NCI-H2081 (cell line): ENCODE data around the gene NRAP.

Experiments
- DNase-seq, 2 experiments: peaks; one replicate each; lab custom pipeline; 2025; lab: John Stamatoyannopoulos, UW

NRAP gene

GRCh38 chr10:113605268-113605978 is 58.4 kb downstream of the NRAP start:
- no peak for DNase-seq

GRCh38 chr10:113604572-113604971 is 59.3 kb downstream of the NRAP start:
- DNase-seq, result no peak

GRCh38 chr10:113603057-113603777 is 60.6 kb downstream of the NRAP start:
- no peak for DNase-seq

- no peak for DNase-seq
These were observed 63.3 kb downstream of the NRAP start for GRCh38 chr10:113600569-113600968.

GRCh38 chr10:113594652-113595051 is 69.2 kb downstream of the NRAP start:
- DNase-seq, result no peak

- DNase-seq, result no peak
These were observed 71.5 kb downstream of the NRAP start for GRCh38 chr10:113592380-113592779.

GRCh38 chr10:113590581-113590980 is 73.3 kb downstream of the NRAP start:
- DNase-seq, result no peak

GRCh38 chr10:113589201-113589770 is 74.6 kb downstream of the NRAP start:
- no peak for DNase-seq

GRCh38 chr10:113585949-113586348 is 77.9 kb downstream of the NRAP start:
- no peak for DNase-seq

GRCh38 chr10:113583571-113583970 is 80.3 kb downstream of the NRAP start:
- DNase-seq, result no peak

- no peak for DNase-seq
These were observed 82.7 kb downstream of the NRAP start for GRCh38 chr10:113581092-113581491.

GRCh38 chr10:113578773-113579172 is 85.1 kb downstream of the NRAP start:
- no peak for DNase-seq

- DNase-seq, result no peak
These were observed 87.0 kb downstream of the NRAP start for GRCh38 chr10:113576852-113577251.

GRCh38 chr10:113573368-113573767 is 90.5 kb downstream of the NRAP start:
- DNase-seq, result no peak

GRCh38 chr10:113572520-113573290 is 91.1 kb downstream of the NRAP start:
- no peak for DNase-seq

- no peak for DNase-seq
These were observed 94.3 kb downstream of the NRAP start for GRCh38 chr10:113569576-113569975.

- DNase-seq, result peak in 1 of 2 experiments; percentile 72
These were observed 97.0 kb downstream of the NRAP start for GRCh38 chr10:113566888-113567287.

- DNase-seq, result no peak
These were observed 98.5 kb downstream of the NRAP start for GRCh38 chr10:113565364-113565763.

GRCh38 chr10:113563306-113564088 is 100.3 kb downstream of the NRAP start:
- peak; percentile 51 to 75 for DNase-seq

GRCh38 chr10:113562704-113563103 is 101.1 kb downstream of the NRAP start:
- no peak for DNase-seq

- DNase-seq, result no peak
These were observed 101.8 kb downstream of the NRAP start for GRCh38 chr10:113562069-113562468.

- DNase-seq, result no peak
These were observed 102.6 kb downstream of the NRAP start for GRCh38 chr10:113561214-113561613.
